Measurements from ENCODE around the gene ARMC8. TPM values are rescaled to one million over a fixed set of nuclear protein-coding genes. Genes with fewer than 3 reads are reported as not detected.

Gene ARMC8
- polyA plus RNA-seq, 1 donor from 2014 or later = 90.6 TPM

DNA sequence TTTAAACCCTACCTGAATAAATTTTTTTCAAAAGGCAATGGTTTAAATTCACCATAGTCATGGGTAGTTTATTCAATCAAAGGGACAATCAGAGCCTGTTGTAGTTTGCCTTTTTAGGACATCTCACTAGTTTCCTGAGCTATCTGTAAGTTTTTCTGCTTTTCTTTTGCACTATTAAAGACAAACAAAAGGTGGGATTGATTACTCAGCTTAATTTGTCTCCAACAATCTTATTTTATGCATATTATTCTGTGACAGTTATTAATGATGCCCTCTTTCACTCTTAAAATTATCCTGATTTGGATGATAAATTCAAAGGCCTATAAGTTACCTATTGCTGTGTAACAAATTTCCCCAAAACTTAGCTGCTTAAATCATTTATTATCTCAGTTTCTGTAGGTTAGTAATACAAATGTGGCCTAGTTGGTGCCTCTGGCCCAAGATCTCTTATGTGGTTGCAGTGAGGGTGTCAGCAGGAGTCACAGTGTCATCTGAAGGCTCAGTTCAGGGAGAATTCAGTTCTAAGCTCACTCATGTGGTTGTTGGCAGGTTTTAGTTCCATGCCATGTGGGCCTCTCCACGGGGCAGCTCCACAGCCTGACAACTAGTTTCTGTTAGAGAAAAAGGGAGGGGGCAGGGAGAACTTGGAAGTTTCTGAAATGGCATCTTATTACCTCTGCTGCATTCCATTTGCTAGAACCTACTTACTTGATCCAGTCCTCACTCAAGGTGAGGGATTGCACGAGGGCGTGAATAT is 16.0 kb downstream of the ARMC8 start:
- Histone ChIP-seq H3K9me2 (ENCODE audit: insufficient read depth, low read length) (no peaks in the 10 kb centered on the region), H3K9me3 (ENCODE audit: low read length) (no peaks in the 10 kb centered on the region), H3K27ac (ENCODE audit: low read length) (no peak overlapping the region), H4K20me1 (ENCODE audit: insufficient read depth) (no peaks in the 10 kb centered on the region), H3F3A (ENCODE audit: insufficient read depth, low read length, poor library complexity, severe bottlenecking) (no peaks in the 10 kb centered on the region), H3K9ac (ENCODE audit: low read length) (no peak overlapping the region), H3K4me2 (ENCODE audit: low read length) (no peak overlapping the region), H2AFZ (ENCODE audit: low read depth, low read length) (no peak overlapping the region), H3K27me3 (ENCODE audit: insufficient read depth, low read depth, low read length) (no peaks in the 10 kb centered on the region), H3K79me2 (replicated peaks; ENCODE audit: insufficient read depth, low read length) (peaks cover 70% of the 10 kb centered on the region), H3K36me3 (ENCODE audit: insufficient read depth, low read length) (no peaks in the 10 kb centered on the region), H3K4me3 (ENCODE audit: low read length) (no peak overlapping the region)
- TF ChIP-seq CTCF (IDR thresholded peaks at IDR 0.05; ENCODE audit: poor library complexity, severe bottlenecking) = no peak
- no peak for TF ChIP-seq EP300 (conservative IDR thresholded peaks at IDR 0.05; ENCODE audit: poor library complexity, severe bottlenecking)
- no peak for TF ChIP-seq POLR2AphosphoS5 (IDR thresholded peaks at IDR 0.05)
- no peak for TF ChIP-seq TAF1 (IDR thresholded peaks at IDR 0.05; ENCODE audit: low read depth)
- TF ChIP-seq EZH2 (IDR thresholded peaks at IDR 0.05; ENCODE audit: borderline replicate concordance, insufficient read depth, low read length, poor library complexity, severe bottlenecking) = no peak
- TF ChIP-seq RAD21 (conservative IDR thresholded peaks at IDR 0.05) = no peak
- TF ChIP-seq SMC3 (conservative IDR thresholded peaks at IDR 0.05; ENCODE audit: poor library complexity) = no peak
- TF ChIP-seq, protein P1, sequence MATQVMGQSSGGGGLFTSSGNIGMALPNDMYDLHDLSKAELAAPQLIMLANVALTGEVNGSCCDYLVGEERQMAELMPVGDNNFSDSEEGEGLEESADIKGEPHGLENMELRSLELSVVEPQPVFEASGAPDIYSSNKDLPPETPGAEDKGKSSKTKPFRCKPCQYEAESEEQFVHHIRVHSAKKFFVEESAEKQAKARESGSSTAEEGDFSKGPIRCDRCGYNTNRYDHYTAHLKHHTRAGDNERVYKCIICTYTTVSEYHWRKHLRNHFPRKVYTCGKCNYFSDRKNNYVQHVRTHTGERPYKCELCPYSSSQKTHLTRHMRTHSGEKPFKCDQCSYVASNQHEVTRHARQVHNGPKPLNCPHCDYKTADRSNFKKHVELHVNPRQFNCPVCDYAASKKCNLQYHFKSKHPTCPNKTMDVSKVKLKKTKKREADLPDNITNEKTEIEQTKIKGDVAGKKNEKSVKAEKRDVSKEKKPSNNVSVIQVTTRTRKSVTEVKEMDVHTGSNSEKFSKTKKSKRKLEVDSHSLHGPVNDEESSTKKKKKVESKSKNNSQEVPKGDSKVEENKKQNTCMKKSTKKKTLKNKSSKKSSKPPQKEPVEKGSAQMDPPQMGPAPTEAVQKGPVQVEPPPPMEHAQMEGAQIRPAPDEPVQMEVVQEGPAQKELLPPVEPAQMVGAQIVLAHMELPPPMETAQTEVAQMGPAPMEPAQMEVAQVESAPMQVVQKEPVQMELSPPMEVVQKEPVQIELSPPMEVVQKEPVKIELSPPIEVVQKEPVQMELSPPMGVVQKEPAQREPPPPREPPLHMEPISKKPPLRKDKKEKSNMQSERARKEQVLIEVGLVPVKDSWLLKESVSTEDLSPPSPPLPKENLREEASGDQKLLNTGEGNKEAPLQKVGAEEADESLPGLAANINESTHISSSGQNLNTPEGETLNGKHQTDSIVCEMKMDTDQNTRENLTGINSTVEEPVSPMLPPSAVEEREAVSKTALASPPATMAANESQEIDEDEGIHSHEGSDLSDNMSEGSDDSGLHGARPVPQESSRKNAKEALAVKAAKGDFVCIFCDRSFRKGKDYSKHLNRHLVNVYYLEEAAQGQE (IDR thresholded peaks at IDR 0.05; ENCODE audit: borderline replicate concordance) = no peak
- no peak for TF ChIP-seq MXI1 (conservative IDR thresholded peaks at IDR 0.05; ENCODE audit: poor library complexity, severe bottlenecking)

- H3K4me2 ChIP-seq (ENCODE audit: low read length) = no peak overlapping the region
- H3K27me3 ChIP-seq (ENCODE audit: insufficient read depth, low read depth, low read length) = no peaks in the 10 kb centered on the region
- TF ChIP-seq POLR2AphosphoS5 (IDR thresholded peaks at IDR 0.05) = no peak
- no peak for TF ChIP-seq EP300 (conservative IDR thresholded peaks at IDR 0.05; ENCODE audit: poor library complexity, severe bottlenecking)
- TF ChIP-seq MXI1 (conservative IDR thresholded peaks at IDR 0.05; ENCODE audit: poor library complexity, severe bottlenecking) = no peak
- no peaks in the 10 kb centered on the region for H3K36me3 ChIP-seq (ENCODE audit: insufficient read depth, low read length)
- H3K4me3 ChIP-seq (ENCODE audit: low read length) = no peak overlapping the region
- no peaks in the 10 kb centered on the region for H3K9me3 ChIP-seq (ENCODE audit: low read length)
- no peaks in the 10 kb centered on the region for H4K20me1 ChIP-seq (ENCODE audit: insufficient read depth)
- no peaks in the 10 kb centered on the region for H3K9me2 ChIP-seq (ENCODE audit: insufficient read depth, low read length)
- H3F3A ChIP-seq (ENCODE audit: insufficient read depth, low read length, poor library complexity, severe bottlenecking) = no peaks in the 10 kb centered on the region
- H3K9ac ChIP-seq (ENCODE audit: low read length) = no peak overlapping the region
- peaks cover 68% of the 10 kb centered on the region for H3K79me2 ChIP-seq (replicated peaks; ENCODE audit: insufficient read depth, low read length)
- no peak overlapping the region for H2AFZ ChIP-seq (ENCODE audit: low read depth, low read length)
- H3K27ac ChIP-seq (ENCODE audit: low read length) = no peak overlapping the region
Measured at GRCh38 chr3:138203938-138204337, 16.8 kb downstream of the ARMC8 start.
